Psoas muscle (tissue), 8 donors: ENCODE data around the gene CD300LB. TPM values are rescaled to one million over a fixed set of nuclear protein-coding genes. Genes with fewer than 3 reads are reported as not detected.

Experiments
- ATAC-seq, 4 donors: fragments of 200-7000 bp; cut with Tn5 transposase; one replicate each; pipeline ENCODE4 v1.9.1; 2020; ENCODE audit warnings: moderate library complexity in 3 of 4, mild to moderate bottlenecking in 2 of 4
- DNase-seq, 2 donors: peaks; one replicate each; pipeline ENCODE4 v3.0.0-alpha.2; 2020
- H3K27ac ChIP-seq: fragments of 200-600 bp; one replicate; pipeline ENCODE4 v1.8.0; 2022
- H3K27me3 ChIP-seq, 3 donors: fragments of 200-600 bp in 1 of 3; one replicate each; pipeline versions ENCODE4 v1.6.1 to v1.8.0; 2013 to 2022; ENCODE audit warnings: low read length in 2 of 3, mild to moderate bottlenecking in 2 of 3, moderate library complexity in 1 of 3; ENCODE audit not compliant: insufficient read depth in 3 of 3
- H3K36me3 ChIP-seq, 2 donors: fragments of 200-600 bp in 1 of 2; one replicate each; pipeline versions ENCODE4 v1.6.1 to v1.8.0; 2013 to 2022; ENCODE audit warnings: low read depth in 1 of 2, mild to moderate bottlenecking in 1 of 2, moderate library complexity in 1 of 2; ENCODE audit not compliant: insufficient read depth in 1 of 2
- H3K4me1 ChIP-seq: fragments of 200-600 bp; one replicate; pipeline ENCODE4 v1.8.0; 2022
- H3K4me3 ChIP-seq: fragments of 200-600 bp; one replicate; pipeline ENCODE4 v1.8.0; 2022; ENCODE audit warnings: mild to moderate bottlenecking
- H3K9me3 ChIP-seq: fragments of 200-600 bp; one replicate; pipeline ENCODE4 v1.8.0; 2022
- WGBS, 3 donors: extraction: QIAGEN DNeasy Blood & Tissue Kit; methylation state at CpG; one replicate each; pipeline versions ENCODE4 v1.1.6 to v1.1.7; 2013; 5-methylcytosine and 5-hydroxymethylcytosine counted together
- intact Hi-C, 2 donors: fragments of 100-400 bp; cut with DNase I; formaldehyde crosslinking; loops; one replicate each; pipeline versions ENCODE4 v1.11.0 to v1.14.2; 2022
- polyA plus RNA-seq, 3 donors: library from polyadenylated mRNA; stranded (reverse); fragments of 200-250 nt; gene quantifications; one replicate each; pipeline ENCODE4 v1.2.3, GENCODE V29; 2013
- total RNA-seq, 4 donors: library from RNA; stranded (reverse); fragmentation: NEBNext Ultra II Directional in 2 of 4; extraction: Animal tissue kit (Norgen Biotek cat#: 25700) in 2 of 4; gene quantifications; one replicate each; pipeline versions ENCODE4 v1.2.1 to v1.2.4, GENCODE V29; 2021 to 2023
- TF ChIP-seq, protein P1 (sequence below): fragments of 200-600 bp; IDR thresholded peaks from one replicate; pipeline ENCODE4 v1.8.0; 2022; ENCODE audit warnings: antibody characterized with exemption
- donor health status: healthy with polysubstance abuse.
- donor health status: DM: no; HTN: no; CAD: no; lungs with moderate emphysema.
- donor health status: Bipolar disorder and iron deficiency.
- donor health status: healthy.
- donor health status: DM: yes; HTN: yes; CAD: no.
- donor health status: DM: no; HTN: no; CAD: no.
- donor health status: DM: no; HTN: no; CAD: no.
- donor health status: DM: yes; HTN: yes; CAD: no.

CD300LB gene
- total and polyA plus RNA-seq, 7 donors = 0.01 to 0.15 (median 0.08) TPM; not detected in 3

DNA sequence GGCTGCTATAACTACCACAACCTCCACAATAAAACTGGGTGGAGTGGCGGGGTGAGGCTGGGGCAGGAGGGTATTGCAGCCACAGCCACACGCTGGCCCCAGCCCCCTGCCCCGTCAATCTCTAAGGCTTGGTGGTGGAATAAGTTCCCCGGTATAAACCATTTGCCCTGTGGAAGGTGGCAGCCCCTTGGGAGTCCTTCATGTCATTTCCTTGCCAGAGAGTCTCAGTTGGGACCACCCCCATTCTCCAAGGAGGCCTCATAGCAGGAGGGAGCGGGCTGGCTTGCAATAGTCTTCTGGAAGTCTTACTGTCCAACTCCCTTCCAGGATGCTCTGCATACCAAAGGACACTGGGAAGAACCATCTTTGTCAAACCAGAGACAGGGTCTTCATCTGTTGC is 45.4 kb downstream of the CD300LB start:
- intact Hi-C loops = no loop called here
- H3K36me3 ChIP-seq = no peaks in the 10 kb centered on the region
- H3K4me1 ChIP-seq = peaks cover 15% of the 10 kb centered on the region
- WGBS, 3 donors = 70 to 78% (median 72%) methylated on average over 5 of the region's 5 CpGs
- H3K4me3 ChIP-seq = no peak overlapping the region
- DNase-seq = no peak
- peak in 2 of 4 donors; percentile 20 to 23 for ATAC-seq
- no peaks in the 10 kb centered on the region for H3K27me3 ChIP-seq
- TF ChIP-seq, protein P1, sequence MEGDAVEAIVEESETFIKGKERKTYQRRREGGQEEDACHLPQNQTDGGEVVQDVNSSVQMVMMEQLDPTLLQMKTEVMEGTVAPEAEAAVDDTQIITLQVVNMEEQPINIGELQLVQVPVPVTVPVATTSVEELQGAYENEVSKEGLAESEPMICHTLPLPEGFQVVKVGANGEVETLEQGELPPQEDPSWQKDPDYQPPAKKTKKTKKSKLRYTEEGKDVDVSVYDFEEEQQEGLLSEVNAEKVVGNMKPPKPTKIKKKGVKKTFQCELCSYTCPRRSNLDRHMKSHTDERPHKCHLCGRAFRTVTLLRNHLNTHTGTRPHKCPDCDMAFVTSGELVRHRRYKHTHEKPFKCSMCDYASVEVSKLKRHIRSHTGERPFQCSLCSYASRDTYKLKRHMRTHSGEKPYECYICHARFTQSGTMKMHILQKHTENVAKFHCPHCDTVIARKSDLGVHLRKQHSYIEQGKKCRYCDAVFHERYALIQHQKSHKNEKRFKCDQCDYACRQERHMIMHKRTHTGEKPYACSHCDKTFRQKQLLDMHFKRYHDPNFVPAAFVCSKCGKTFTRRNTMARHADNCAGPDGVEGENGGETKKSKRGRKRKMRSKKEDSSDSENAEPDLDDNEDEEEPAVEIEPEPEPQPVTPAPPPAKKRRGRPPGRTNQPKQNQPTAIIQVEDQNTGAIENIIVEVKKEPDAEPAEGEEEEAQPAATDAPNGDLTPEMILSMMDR = no peak
- H3K27ac ChIP-seq = peak overlapping the region; percentile 84
- H3K9me3 ChIP-seq = no peaks in the 10 kb centered on the region

DNA sequence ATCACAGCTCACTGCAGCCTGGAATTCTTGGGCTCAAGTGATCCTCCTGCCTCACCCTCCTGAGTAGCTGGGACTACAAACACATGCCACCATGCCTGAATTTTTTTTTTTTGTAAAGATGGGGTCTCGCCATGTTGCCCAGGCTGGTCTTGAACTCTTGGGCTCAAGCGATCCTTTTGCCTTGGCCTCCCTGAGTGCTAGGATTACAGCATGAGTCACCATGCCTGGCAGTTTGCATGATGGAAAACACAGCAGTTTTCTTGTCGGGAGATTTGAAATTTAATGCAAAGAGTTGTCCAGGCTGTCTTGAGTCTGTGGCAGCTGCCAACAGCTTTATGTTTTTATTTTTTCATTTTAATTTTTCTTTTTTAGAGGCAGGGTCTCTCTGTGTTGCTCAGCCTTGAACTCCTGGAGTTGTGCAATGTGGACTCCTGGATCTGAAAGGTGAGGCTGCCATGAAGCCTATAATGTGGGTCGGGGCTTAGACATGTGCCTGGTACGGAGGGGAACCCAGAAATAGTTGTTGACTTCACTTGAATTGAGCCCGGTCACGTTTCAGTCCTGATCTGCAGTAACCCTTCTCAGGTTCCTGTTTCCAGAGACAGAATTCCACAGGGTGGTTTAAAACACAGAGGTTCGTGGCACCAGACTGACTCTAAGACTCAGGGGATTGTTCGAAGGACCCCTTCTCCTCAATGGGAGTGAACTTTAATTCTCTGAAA is 46.1 kb downstream of the CD300LB start:
- peaks cover 15% of the 10 kb centered on the region for H3K4me1 ChIP-seq
- no peak overlapping the region for H3K4me3 ChIP-seq
- intact Hi-C loops = no loop called here
- H3K27ac ChIP-seq = peak overlapping the region; percentile 84
- 27 to 44% (median 29%) methylated on average over 9 of the region's 9 CpGs for WGBS, 3 donors
- DNase-seq (no peak), ATAC-seq (peak; percentile 75 to 92 (median 89))
- TF ChIP-seq, protein P1 = no peak
- H3K36me3 ChIP-seq = no peaks in the 10 kb centered on the region
- no peaks in the 10 kb centered on the region for H3K9me3 ChIP-seq
- H3K27me3 ChIP-seq = no peaks in the 10 kb centered on the region

DNA sequence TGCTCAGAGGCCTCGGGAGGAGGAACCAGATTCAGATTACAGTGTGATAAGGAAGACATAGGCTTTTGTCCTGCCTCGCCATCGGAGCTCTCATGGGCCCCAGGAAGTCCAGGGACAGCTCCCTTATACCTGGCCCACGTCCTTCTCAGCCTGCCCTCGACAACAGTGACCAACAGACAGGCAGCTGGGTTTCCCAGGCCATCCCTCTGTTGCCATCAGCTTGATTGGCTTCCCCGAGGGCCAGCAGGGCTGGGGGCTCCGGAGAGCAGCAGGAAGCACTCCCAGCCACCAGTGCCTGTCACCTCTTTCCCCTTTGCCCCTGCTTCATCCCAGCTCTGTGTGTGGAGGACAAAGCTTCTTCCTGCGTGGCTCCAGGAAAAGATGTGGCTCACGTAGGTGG is 47.2 kb downstream of the CD300LB start:
- H3K4me1 ChIP-seq = peaks cover 15% of the 10 kb centered on the region
- intact Hi-C loops = no loop called here

DNA sequence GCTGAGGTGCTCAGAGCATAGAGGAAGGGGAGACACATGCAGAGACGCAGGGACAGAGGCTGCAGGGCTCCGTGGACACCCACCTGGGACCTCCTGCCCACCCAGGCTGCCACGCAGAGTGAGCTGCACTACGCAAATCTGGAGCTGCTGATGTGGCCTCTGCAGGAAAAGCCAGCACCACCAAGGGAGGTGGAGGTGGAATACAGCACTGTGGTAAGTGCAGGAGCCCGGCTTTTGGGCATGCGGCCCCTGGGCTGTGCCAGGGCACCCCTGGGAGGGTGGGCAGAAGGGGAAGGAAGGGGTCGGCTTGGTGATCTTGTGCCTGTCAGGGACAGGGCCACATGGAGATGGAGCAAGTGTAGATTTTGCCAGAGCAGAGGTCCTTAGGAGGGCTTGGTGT is 49.7 kb downstream of the CD300LB start:
- DNase-seq (no peak), ATAC-seq (no peak)
- intact Hi-C loops = no loop called here
- Histone ChIP-seq H3K4me1 (peaks cover 15% of the 10 kb centered on the region), H3K27ac (no peak overlapping the region), H3K36me3 (no peaks in the 10 kb centered on the region), H3K4me3 (no peak overlapping the region), H3K27me3 (no peaks in the 10 kb centered on the region), H3K9me3 (no peaks in the 10 kb centered on the region)
- WGBS, 3 donors = 84 to 88% (median 86%) methylated on average over 7 of the region's 7 CpGs
- TF ChIP-seq, protein P1 = no peak

More for the DNA sequence above, 47.2 kb downstream of the CD300LB start:
- no peaks in the 10 kb centered on the region for H3K36me3 ChIP-seq
- DNase-seq (no peak), ATAC-seq (no peak)
- no peaks in the 10 kb centered on the region for H3K27me3 ChIP-seq
- TF ChIP-seq, protein P1 = no peak
- no peak overlapping the region for H3K27ac ChIP-seq
- 67 to 76% (median 71%) methylated on average over 9 of the region's 9 CpGs for WGBS, 3 donors
- H3K9me3 ChIP-seq = no peaks in the 10 kb centered on the region
- no peak overlapping the region for H3K4me3 ChIP-seq

DNA sequence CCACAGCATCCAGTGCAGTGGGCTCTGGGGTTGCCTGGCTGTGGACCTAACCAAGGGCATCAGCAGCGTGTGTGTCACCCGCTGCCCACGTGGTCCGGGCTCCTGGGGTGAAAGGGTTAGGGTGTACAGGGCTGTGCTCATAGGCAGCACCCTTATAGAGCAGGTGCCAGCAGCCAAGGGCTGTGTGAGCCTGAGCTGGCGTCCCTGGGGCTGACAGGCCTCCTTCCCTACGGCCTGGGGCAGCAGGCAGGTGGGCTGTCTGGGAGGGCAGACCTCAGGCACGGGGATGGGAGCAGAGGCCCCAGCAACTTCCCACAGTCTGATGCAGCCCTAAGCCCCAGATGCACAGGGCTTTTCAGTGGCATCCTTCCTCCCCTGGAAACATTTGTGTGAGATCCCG is 51.0 kb downstream of the CD300LB start:
- TF ChIP-seq, protein P1 = no peak
- Histone ChIP-seq H3K4me1 (peaks cover 7% of the 10 kb centered on the region), H3K27me3 (no peaks in the 10 kb centered on the region), H3K4me3 (no peak overlapping the region), H3K36me3 (no peaks in the 10 kb centered on the region), H3K9me3 (no peaks in the 10 kb centered on the region), H3K27ac (no peak overlapping the region)
- intact Hi-C loops = no loop called here
- 70 to 76% (median 75%) methylated on average over 8 of the region's 8 CpGs for WGBS, 3 donors
- ATAC-seq = no peak
- DNase-seq = no peak
